ENCODE data around the gene SLC38A3. TPM values are rescaled to one million over a fixed set of nuclear protein-coding genes. Genes with fewer than 3 reads are reported as not detected.
A peak's percentile ranks its signal among the peaks of the same experiment; 100 is the strongest.

Gene SLC38A3
- total and polyA plus RNA-seq, 2 of the 8 experiments (the other 6 are each of a cell fraction or from before 2014, with no cell fraction given): 1.2 to 3.7 TPM

- H2AFZ ChIP-seq (ENCODE audit: low read length): no peak overlapping the region
- H3K9me3 ChIP-seq (ENCODE audit: insufficient read depth in 2 of 2, low read depth in 1 of 2, low read length in 1 of 2): no peaks in the 10 kb centered on the region
- no peaks in the 10 kb centered on the region for H3K27me3 ChIP-seq (replicated peaks in 1 of 4; ENCODE audit: control insufficient read depth in 3 of 4, extremely low read depth in 1 of 4, insufficient read depth in 3 of 4, low read length in 3 of 4)
- no peak overlapping the region; the same call in 1 of the 2 replicates for H3K27ac ChIP-seq (ENCODE audit: low read depth, low read length)
- H2BK15ac ChIP-seq (ENCODE audit: low read length): no peak overlapping the region
- peak overlapping the region; percentile 87; the same call in 1 of the 2 replicates for H2BK5ac ChIP-seq (ENCODE audit: low read depth, low read length)
- H3K23me2 ChIP-seq (ENCODE audit: low read depth, low read length): no peaks in the 10 kb centered on the region
- H3K56ac ChIP-seq (replicated peaks; ENCODE audit: insufficient read length, low read depth, low read length): no peak overlapping the region
- H4K91ac ChIP-seq (replicated peaks; ENCODE audit: insufficient read length, low read length): no peak overlapping the region
- no peak overlapping the region; the same call in 1 of the 2 replicates for H2BK20ac ChIP-seq (ENCODE audit: low read length)
- H3K18ac ChIP-seq (ENCODE audit: extremely low read depth, low read length): no peak overlapping the region
- H3K79me2 ChIP-seq (ENCODE audit: control insufficient read depth in 1 of 2, insufficient read depth in 2 of 2, low read length in 2 of 2): peaks cover 0 to 20% of the 10 kb centered on the region in 2 experiments; a peak in 2 of 4 replicates
- no peak overlapping the region for H2BK12ac ChIP-seq (ENCODE audit: low read depth, low read length)
- 90% methylated on average over 7 of the region's 7 CpGs; no CpG with 5 or more reads in 1 of the 2 experiments for WGBS, 2 experiments (ENCODE audit: extremely low coverage in 1 of 2, insufficient coverage in 1 of 2, insufficient read length in 1 of 2, insufficient replicate concordance in 2 of 2, low coverage in 1 of 2, low lambda C conversion rate in 2 of 2, missing lambda C conversion rate in 1 of 2)
- H3K36me3 ChIP-seq (ENCODE audit: control insufficient read depth in 2 of 4, insufficient read depth in 4 of 4, low read length in 3 of 4): peaks cover 0 to 8% (median under 1%) of the 10 kb centered on the region in 4 experiments; a peak in 1 of 8 replicates
- H3K14ac ChIP-seq (ENCODE audit: insufficient read length): no peak overlapping the region
- FAIRE-seq (no peak), DNase-seq (ENCODE audit: low read depth in 1 of 2, low spot score in 2 of 2) (no peak)
- H4K20me1 ChIP-seq (replicated peaks in 1 of 2; ENCODE audit: control insufficient read depth in 1 of 2, insufficient read depth in 2 of 2, low read length in 2 of 2): peaks cover 6 to 18% of the 10 kb centered on the region in 2 experiments
- peaks cover 0 to 28% (median 20%) of the 10 kb centered on the region in 4 experiments; a peak in 6 of 7 replicates for H3K4me1 ChIP-seq (replicated peaks in 1 of 4; ENCODE audit: control insufficient read depth in 3 of 4, insufficient read depth in 4 of 4, low read length in 3 of 4)
- no peak overlapping the region for H4K5ac ChIP-seq (ENCODE audit: insufficient read length, low read depth, low read length)
- no peak overlapping the region for H2BK120ac ChIP-seq (replicated peaks; ENCODE audit: low read depth, low read length)
- no peak overlapping the region for H3K23ac ChIP-seq (ENCODE audit: insufficient read length)
- H3K4me3 ChIP-seq (ENCODE audit: extremely low read depth in 1 of 4, insufficient read depth in 2 of 4, low read depth in 3 of 4, low read length in 4 of 4): no peak overlapping the region
- peaks cover 27% of the 10 kb centered on the region for H3K79me1 ChIP-seq (ENCODE audit: low read depth, low read length)
- H2AK5ac ChIP-seq (ENCODE audit: low read depth, low read length): no peak overlapping the region
- ChIA-PET CTCF (ENCODE audit: partially characterized antibody) (interaction anchor here (0.6 to 25.0 kb wide), 5 partner anchors 23 to 79 kb away, joined by 3 to 299 read pairs (median 7); partner anchors contain the start of gene GNAT1), POLR2A (ENCODE audit: partially characterized antibody) (interaction anchor here (0.7 to 3.3 kb wide), 5 partner anchors 9 to 47 kb away, joined by 3 to 19 read pairs (median 7); no protein-coding TSS in a partner anchor)
- no peak overlapping the region for H4K8ac ChIP-seq (ENCODE audit: extremely low read depth, insufficient read depth, low read length)
- H3K4me2 ChIP-seq (ENCODE audit: insufficient read depth in 1 of 2, low read depth in 2 of 2, low read length in 2 of 2): no peak overlapping the region; a peak in 1 of 4 replicates
- H3K4ac ChIP-seq (replicated peaks; ENCODE audit: insufficient read length, low read depth, low read length): no peak overlapping the region
- H3K9ac ChIP-seq (replicated peaks in 1 of 4; ENCODE audit: extremely low read depth in 1 of 4, low read depth in 3 of 4, low read length in 3 of 4): no peak overlapping the region
Measured at GRCh38 chr3:50167841-50168209, 37.2 kb upstream of the SLC38A3 start.

Measured in H1 (cell line).